GM12878 (cell line): ENCODE measurements around the gene TPPP3.

Experiments
- ASH2L ChIP-seq: fragments of 300-600, 200-600 bp; sonication (generic); IDR thresholded peaks from 2 replicates; pipeline ENCODE4 v1.6.1; 2017; ENCODE audit warnings: low read depth, mild to moderate bottlenecking, borderline replicate concordance
- ATF7 ChIP-seq: fragments of 450-650 bp; IDR thresholded peaks from 2 replicates; pipeline ENCODE4 v1.6.1; 2016; ENCODE audit warnings: low read depth, mild to moderate bottlenecking
- BRCA1 ChIP-seq: IDR thresholded peaks from 2 replicates; pipeline ENCODE4 v1.6.1; 2011; ENCODE audit warnings: low read depth, low read length, improper control_type of control experiment
- PKNOX1 ChIP-seq: fragments of 450-650 bp; IDR thresholded peaks from 2 replicates; pipeline ENCODE4 v1.6.1; 2016; ENCODE audit warnings: mild to moderate bottlenecking
- POLR2A ChIP-seq: IDR thresholded peaks from 2 replicates; pipeline ENCODE4 v1.6.1; 2011; ENCODE audit warnings: low read depth, mild to moderate bottlenecking, low read length
- PRDM15 ChIP-seq: fragments of 450-650 bp; formaldehyde crosslinking; IDR thresholded peaks from 2 replicates; pipeline ENCODE4 v1.4.0; 2020; ENCODE audit warnings: mild to moderate bottlenecking, moderate library complexity
- RAD21 ChIP-seq: IDR thresholded peaks from 2 replicates; pipeline ENCODE4 v1.6.1; 2011; ENCODE audit warnings: mild to moderate bottlenecking, low read depth, low read length, moderate library complexity; ENCODE audit not compliant: insufficient read depth
- RCOR1 ChIP-seq: conservative IDR thresholded peaks from 2 replicates; pipeline ENCODE4 v1.6.1; 2012; ENCODE audit warnings: low read depth, low read length, improper control_type of control experiment
- SMAD1 ChIP-seq: fragments of 450-650 bp; IDR thresholded peaks from 2 replicates; pipeline ENCODE4 v1.6.1; 2018; ENCODE audit warnings: mild to moderate bottlenecking, low read depth; ENCODE audit not compliant: partially characterized antibody
- SMC3 ChIP-seq: IDR thresholded peaks from 2 replicates; pipeline ENCODE4 v1.6.1; 2011; ENCODE audit warnings: low read length, improper control_type of control experiment, borderline replicate concordance
- ZNF274 ChIP-seq: IDR thresholded peaks from one replicate; pipeline ENCODE4 v1.8.0; 2011; ENCODE audit not compliant: insufficient read length, insufficient read depth
- TF ChIP-seq, protein P1 (sequence below), 3 experiments: IDR thresholded peaks in 2 of 3; conservative IDR thresholded peaks in 1 of 3; 2 replicates each; pipeline ENCODE4 v1.5.1; 2011; ENCODE audit warnings: low read depth in 3 of 3, low read length in 3 of 3, mild to moderate bottlenecking in 3 of 3, control low read depth in 2 of 3, moderate library complexity in 2 of 3, inconsistent platforms in 1 of 3, mixed read lengths in 1 of 3; ENCODE audit not compliant: control insufficient read depth in 2 of 3, insufficient read depth in 1 of 3; ENCODE audit errors: extremely low read depth in 1 of 3
- TF ChIP-seq, protein P2 (sequence below): fragments of 450-650 bp; IDR thresholded peaks from 2 replicates; pipeline ENCODE4 v1.6.1; 2017; ENCODE audit warnings: mild to moderate bottlenecking

DNA sequence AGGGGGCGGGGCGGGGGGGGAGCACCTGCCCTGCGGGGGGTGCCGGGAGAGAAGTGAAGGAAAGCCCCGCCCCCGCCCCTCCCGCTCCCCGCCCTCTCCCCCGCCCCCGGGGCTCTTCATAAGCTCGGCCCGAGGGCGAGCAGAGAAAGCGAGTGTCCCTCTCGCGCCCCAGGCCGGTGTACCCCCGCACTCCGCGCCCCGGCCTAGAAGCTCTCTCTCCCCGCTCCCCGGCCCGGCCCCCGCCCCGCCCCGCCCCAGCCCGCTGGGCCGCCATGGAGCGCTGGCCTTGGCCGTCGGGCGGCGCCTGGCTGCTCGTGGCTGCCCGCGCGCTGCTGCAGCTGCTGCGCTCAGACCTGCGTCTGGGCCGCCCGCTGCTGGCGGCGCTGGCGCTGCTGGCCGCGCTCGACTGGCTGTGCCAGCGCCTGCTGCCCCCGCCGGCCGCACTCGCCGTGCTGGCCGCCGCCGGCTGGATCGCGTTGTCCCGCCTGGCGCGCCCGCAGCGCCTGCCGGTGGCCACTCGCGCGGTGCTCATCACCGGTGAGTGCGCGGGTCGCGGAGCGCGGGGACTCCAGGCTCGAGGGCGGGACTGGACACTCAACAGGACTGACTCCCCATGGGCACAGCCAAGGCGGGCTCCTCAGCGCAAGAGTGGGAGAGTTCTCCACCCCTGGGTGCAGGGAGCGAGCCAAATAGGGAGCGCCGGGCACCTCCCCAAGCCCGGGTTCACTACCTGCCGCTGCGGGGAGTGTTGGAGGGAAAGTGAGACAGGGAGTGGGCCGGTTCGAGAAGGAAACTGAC is 37.9 kb upstream of the TPPP3 start, which contains the start of gene HSD11B2:
- TF ChIP-seq PKNOX1 (no peak), RAD21 (no peak), ASH2L (no peak), SMC3 (no peak), POLR2A (no peak), BRCA1 (no peak), ZNF274 (no peak), RCOR1 (no peak), SMAD1 (no peak), ATF7 (no peak), PRDM15 (no peak)
- TF ChIP-seq, protein P1, sequence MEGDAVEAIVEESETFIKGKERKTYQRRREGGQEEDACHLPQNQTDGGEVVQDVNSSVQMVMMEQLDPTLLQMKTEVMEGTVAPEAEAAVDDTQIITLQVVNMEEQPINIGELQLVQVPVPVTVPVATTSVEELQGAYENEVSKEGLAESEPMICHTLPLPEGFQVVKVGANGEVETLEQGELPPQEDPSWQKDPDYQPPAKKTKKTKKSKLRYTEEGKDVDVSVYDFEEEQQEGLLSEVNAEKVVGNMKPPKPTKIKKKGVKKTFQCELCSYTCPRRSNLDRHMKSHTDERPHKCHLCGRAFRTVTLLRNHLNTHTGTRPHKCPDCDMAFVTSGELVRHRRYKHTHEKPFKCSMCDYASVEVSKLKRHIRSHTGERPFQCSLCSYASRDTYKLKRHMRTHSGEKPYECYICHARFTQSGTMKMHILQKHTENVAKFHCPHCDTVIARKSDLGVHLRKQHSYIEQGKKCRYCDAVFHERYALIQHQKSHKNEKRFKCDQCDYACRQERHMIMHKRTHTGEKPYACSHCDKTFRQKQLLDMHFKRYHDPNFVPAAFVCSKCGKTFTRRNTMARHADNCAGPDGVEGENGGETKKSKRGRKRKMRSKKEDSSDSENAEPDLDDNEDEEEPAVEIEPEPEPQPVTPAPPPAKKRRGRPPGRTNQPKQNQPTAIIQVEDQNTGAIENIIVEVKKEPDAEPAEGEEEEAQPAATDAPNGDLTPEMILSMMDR (IDR thresholded peaks at IDR 0.05 in 2 of 3, conservative IDR thresholded peaks at IDR 0.05 in 1 of 3; ENCODE audit: control insufficient read depth in 2 of 3, extremely low read depth in 1 of 3, insufficient read depth in 1 of 3, low read depth in 3 of 3, low read length in 3 of 3): no peak
- TF ChIP-seq, protein P2, sequence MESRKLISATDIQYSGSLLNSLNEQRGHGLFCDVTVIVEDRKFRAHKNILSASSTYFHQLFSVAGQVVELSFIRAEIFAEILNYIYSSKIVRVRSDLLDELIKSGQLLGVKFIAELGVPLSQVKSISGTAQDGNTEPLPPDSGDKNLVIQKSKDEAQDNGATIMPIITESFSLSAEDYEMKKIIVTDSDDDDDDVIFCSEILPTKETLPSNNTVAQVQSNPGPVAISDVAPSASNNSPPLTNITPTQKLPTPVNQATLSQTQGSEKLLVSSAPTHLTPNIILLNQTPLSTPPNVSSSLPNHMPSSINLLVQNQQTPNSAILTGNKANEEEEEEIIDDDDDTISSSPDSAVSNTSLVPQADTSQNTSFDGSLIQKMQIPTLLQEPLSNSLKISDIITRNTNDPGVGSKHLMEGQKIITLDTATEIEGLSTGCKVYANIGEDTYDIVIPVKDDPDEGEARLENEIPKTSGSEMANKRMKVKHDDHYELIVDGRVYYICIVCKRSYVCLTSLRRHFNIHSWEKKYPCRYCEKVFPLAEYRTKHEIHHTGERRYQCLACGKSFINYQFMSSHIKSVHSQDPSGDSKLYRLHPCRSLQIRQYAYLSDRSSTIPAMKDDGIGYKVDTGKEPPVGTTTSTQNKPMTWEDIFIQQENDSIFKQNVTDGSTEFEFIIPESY: no peak
